ENCODE results near the gene INSC.

INSC gene

DNA sequence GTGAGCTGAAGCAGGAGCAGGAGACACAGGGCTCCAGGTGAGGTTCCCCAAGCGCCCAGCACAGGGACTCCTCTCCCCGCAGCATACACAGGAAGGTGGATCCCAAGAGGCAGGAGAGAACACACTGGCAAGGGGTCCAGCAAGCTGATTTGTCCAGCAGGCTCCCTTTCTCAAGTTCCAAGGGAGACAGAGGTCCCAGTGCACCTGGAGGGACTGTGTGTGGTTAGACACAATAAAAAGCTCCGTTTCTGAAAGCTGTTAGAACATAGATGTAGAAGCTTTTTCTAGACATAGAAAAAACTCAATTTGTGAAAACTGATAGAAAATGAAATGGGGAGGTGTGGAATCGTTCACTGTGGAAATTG is 39.6 kb upstream of the INSC start:
- TF ChIP-seq, protein P1, sequence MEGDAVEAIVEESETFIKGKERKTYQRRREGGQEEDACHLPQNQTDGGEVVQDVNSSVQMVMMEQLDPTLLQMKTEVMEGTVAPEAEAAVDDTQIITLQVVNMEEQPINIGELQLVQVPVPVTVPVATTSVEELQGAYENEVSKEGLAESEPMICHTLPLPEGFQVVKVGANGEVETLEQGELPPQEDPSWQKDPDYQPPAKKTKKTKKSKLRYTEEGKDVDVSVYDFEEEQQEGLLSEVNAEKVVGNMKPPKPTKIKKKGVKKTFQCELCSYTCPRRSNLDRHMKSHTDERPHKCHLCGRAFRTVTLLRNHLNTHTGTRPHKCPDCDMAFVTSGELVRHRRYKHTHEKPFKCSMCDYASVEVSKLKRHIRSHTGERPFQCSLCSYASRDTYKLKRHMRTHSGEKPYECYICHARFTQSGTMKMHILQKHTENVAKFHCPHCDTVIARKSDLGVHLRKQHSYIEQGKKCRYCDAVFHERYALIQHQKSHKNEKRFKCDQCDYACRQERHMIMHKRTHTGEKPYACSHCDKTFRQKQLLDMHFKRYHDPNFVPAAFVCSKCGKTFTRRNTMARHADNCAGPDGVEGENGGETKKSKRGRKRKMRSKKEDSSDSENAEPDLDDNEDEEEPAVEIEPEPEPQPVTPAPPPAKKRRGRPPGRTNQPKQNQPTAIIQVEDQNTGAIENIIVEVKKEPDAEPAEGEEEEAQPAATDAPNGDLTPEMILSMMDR (IDR thresholded peaks at IDR 0.05; ENCODE audit: low read length), result no peak
- TF ChIP-seq EZH2 (IDR thresholded peaks at IDR 0.05; ENCODE audit: borderline replicate concordance, low read length), result no peak
- H3K79me2 ChIP-seq (ENCODE audit: insufficient read depth, low read length), result no peaks in the 10 kb centered on the region
- no peak overlapping the region for H3K4me2 ChIP-seq (ENCODE audit: low read length)
- no peaks in the 10 kb centered on the region for H3K9me3 ChIP-seq (ENCODE audit: low read length)
- no peaks in the 10 kb centered on the region for H3F3A ChIP-seq (ENCODE audit: insufficient read depth, low read length)
- no peak overlapping the region for H3K9ac ChIP-seq (ENCODE audit: low read length)
- H3K9me2 ChIP-seq (ENCODE audit: low read depth, low read length), result no peaks in the 10 kb centered on the region
- no peaks in the 10 kb centered on the region for H3K27me3 ChIP-seq (ENCODE audit: insufficient read depth, low read length)
- no peak overlapping the region for H2AFZ ChIP-seq (ENCODE audit: low read length)
- no peaks in the 10 kb centered on the region for H4K20me1 ChIP-seq (ENCODE audit: insufficient read depth, low read length)
- H3K36me3 ChIP-seq (ENCODE audit: insufficient read depth, low read length), result no peaks in the 10 kb centered on the region
- no peak overlapping the region for H3K4me3 ChIP-seq (ENCODE audit: low read depth, low read length, poor library complexity, severe bottlenecking)
- H3K4me1 ChIP-seq (ENCODE audit: insufficient read depth, low read length, severe bottlenecking), result peaks cover 7% of the 10 kb centered on the region
- H3K27ac ChIP-seq (ENCODE audit: low read depth, low read length, poor library complexity, severe bottlenecking), result no peak overlapping the region

DNA sequence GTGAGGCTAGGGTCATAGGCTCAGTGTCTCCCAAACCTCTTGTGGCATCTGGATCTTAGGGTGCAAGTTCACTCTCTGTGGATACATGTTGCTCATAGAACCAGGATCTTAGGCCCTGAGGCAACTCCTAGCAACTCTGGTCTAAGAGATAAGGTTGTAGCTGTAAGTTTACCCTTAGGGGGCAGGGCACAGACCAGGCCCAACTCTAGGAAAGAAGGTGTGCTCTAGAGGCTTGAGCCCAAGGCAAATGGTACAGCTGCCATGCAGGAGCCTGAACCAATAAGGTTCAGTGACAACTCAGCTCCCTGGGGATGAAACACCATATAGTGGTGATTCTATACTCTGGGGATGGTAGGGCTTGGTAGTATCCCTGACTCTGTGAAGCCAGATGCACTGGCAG is 23.5 kb upstream of the INSC start:
- H3K27ac ChIP-seq (ENCODE audit: low read depth, low read length, poor library complexity, severe bottlenecking), result no peak overlapping the region
- H4K20me1 ChIP-seq (ENCODE audit: insufficient read depth, low read length), result no peaks in the 10 kb centered on the region
- H3K79me2 ChIP-seq (ENCODE audit: insufficient read depth, low read length), result no peaks in the 10 kb centered on the region
- H3K9ac ChIP-seq (ENCODE audit: low read length), result no peak overlapping the region
- TF ChIP-seq, protein P1 (IDR thresholded peaks at IDR 0.05; ENCODE audit: low read length), result no peak
- TF ChIP-seq EZH2 (IDR thresholded peaks at IDR 0.05; ENCODE audit: borderline replicate concordance, low read length), result no peak
- no peaks in the 10 kb centered on the region for H3K9me3 ChIP-seq (ENCODE audit: low read length)
- H2AFZ ChIP-seq (ENCODE audit: low read length), result no peak overlapping the region
- no peaks in the 10 kb centered on the region for H3K36me3 ChIP-seq (ENCODE audit: insufficient read depth, low read length)
- H3K4me3 ChIP-seq (ENCODE audit: low read depth, low read length, poor library complexity, severe bottlenecking), result no peak overlapping the region
- no peaks in the 10 kb centered on the region for H3K27me3 ChIP-seq (ENCODE audit: insufficient read depth, low read length)
- no peaks in the 10 kb centered on the region for H3K9me2 ChIP-seq (ENCODE audit: low read depth, low read length)
- no peaks in the 10 kb centered on the region for H3F3A ChIP-seq (ENCODE audit: insufficient read depth, low read length)
- H3K4me1 ChIP-seq (ENCODE audit: insufficient read depth, low read length, severe bottlenecking), result no peaks in the 10 kb centered on the region
- H3K4me2 ChIP-seq (ENCODE audit: low read length), result no peak overlapping the region

DNA sequence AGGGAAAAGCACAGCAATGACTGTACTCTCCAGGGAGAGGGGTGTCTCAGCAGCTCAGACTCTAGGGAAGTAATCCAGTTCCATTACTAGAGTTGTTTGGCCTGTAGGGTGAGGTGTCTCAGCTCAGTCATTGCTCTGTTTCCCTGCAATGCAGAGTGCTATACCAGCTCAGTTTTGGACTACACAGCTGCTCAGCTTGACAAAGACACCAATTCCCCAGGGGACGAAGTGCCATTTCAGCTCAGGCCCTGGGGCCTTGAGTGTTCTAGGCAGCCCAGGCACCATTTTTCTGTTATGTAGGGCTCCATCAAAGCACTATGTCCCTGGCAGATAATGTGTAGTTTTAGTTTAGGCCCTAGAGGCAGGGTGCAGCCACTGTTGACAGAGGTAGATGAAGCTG is 23.1 kb upstream of the INSC start:
- Histone ChIP-seq H3K4me1 (ENCODE audit: insufficient read depth, low read length, severe bottlenecking) (no peaks in the 10 kb centered on the region), H3K9me3 (ENCODE audit: low read length) (no peaks in the 10 kb centered on the region), H2AFZ (ENCODE audit: low read length) (no peak overlapping the region), H3K27me3 (ENCODE audit: insufficient read depth, low read length) (no peaks in the 10 kb centered on the region), H3K4me2 (ENCODE audit: low read length) (no peak overlapping the region), H4K20me1 (ENCODE audit: insufficient read depth, low read length) (no peaks in the 10 kb centered on the region), H3K9ac (ENCODE audit: low read length) (no peak overlapping the region), H3K4me3 (ENCODE audit: low read depth, low read length, poor library complexity, severe bottlenecking) (no peak overlapping the region), H3F3A (ENCODE audit: insufficient read depth, low read length) (no peaks in the 10 kb centered on the region), H3K36me3 (ENCODE audit: insufficient read depth, low read length) (no peaks in the 10 kb centered on the region), H3K9me2 (ENCODE audit: low read depth, low read length) (no peaks in the 10 kb centered on the region), H3K79me2 (ENCODE audit: insufficient read depth, low read length) (no peaks in the 10 kb centered on the region), H3K27ac (ENCODE audit: low read depth, low read length, poor library complexity, severe bottlenecking) (no peak overlapping the region)
- TF ChIP-seq EZH2 (IDR thresholded peaks at IDR 0.05; ENCODE audit: borderline replicate concordance, low read length), result no peak
- TF ChIP-seq, protein P1 (IDR thresholded peaks at IDR 0.05; ENCODE audit: low read length), result no peak

Data from OCI-LY1 (cell line).